Endodermal cell (in vitro differentiated cells): ENCODE data around the gene HES5. TPM values are rescaled to one million over a fixed set of nuclear protein-coding genes. Genes with fewer than 3 reads are reported as not detected.

Experiments used
- DNase-seq: peaks from one replicate; pipeline ENCODE4 v3.0.0-alpha.2; 2017
- H3K27ac ChIP-seq: 2 replicates; pipeline ENCODE4 v1.5.1; 2013; ENCODE audit warnings: mild to moderate bottlenecking, low read depth, low read length, moderate library complexity
- H3K27me3 ChIP-seq: 2 replicates; pipeline ENCODE4 v1.6.1; 2013; ENCODE audit warnings: mild to moderate bottlenecking, low read length, moderate library complexity; ENCODE audit not compliant: insufficient read depth, control insufficient read depth, poor library complexity, severe bottlenecking
- H3K36me3 ChIP-seq: 2 replicates; pipeline ENCODE4 v1.7.0; 2013; ENCODE audit warnings: mild to moderate bottlenecking, low read length, moderate library complexity; ENCODE audit not compliant: control insufficient read depth, insufficient read depth
- H3K4me1 ChIP-seq: one replicate; pipeline ENCODE4 v1.7.0; 2013; ENCODE audit warnings: low read length; ENCODE audit not compliant: control insufficient read depth, insufficient read depth
- H3K4me3 ChIP-seq: 2 replicates; pipeline ENCODE4 v1.5.1; 2013; ENCODE audit warnings: mild to moderate bottlenecking, low read length, moderate library complexity
- H3K9ac ChIP-seq: 2 replicates; pipeline ENCODE4 v1.6.1; 2013; ENCODE audit warnings: mild to moderate bottlenecking, low read length, moderate library complexity; ENCODE audit not compliant: poor library complexity, severe bottlenecking; ENCODE audit errors: extremely low read depth
- H3K9me3 ChIP-seq: 2 replicates; pipeline ENCODE4 v1.6.1; 2013; ENCODE audit warnings: mild to moderate bottlenecking, low read length, moderate library complexity; ENCODE audit not compliant: control insufficient read depth
- H3K27ac Mint-ChIP-seq: 2 replicates; pipeline ENCODE4 v1.8.0; 2020; ENCODE audit warnings: mixed read lengths
- H3K27me3 Mint-ChIP-seq: 2 replicates; pipeline ENCODE4 v1.8.0; 2021; ENCODE audit warnings: mild to moderate bottlenecking, mixed read lengths; ENCODE audit not compliant: insufficient read depth
- H3K36me3 Mint-ChIP-seq: 2 replicates; pipeline ENCODE4 v1.8.0; 2020; ENCODE audit warnings: low read depth, mixed read lengths
- H3K4me1 Mint-ChIP-seq: 2 replicates; pipeline ENCODE4 v1.8.0; 2020; ENCODE audit warnings: mixed read lengths
- H3K4me3 Mint-ChIP-seq: 2 replicates; pipeline ENCODE4 v1.8.0; 2020; ENCODE audit warnings: mild to moderate bottlenecking, moderate library complexity, mixed read lengths
- H3K9me3 Mint-ChIP-seq: 2 replicates; pipeline ENCODE4 v1.8.0; 2020; ENCODE audit warnings: mild to moderate bottlenecking, mixed read lengths
- WGBS, 2 experiments: methylation state at CpG; one replicate each; pipeline versions ENCODE4 v1.1.5 to v1.1.7; 2013; ENCODE audit warnings: missing lambda C conversion rate in 2 of 2, mixed read lengths in 1 of 2; ENCODE audit not compliant: insufficient coverage in 1 of 2, insufficient read length in 1 of 2; 5-methylcytosine and 5-hydroxymethylcytosine counted together
- total RNA-seq, 2 donors: library from RNA; stranded (reverse); fragmentation: NEBNext Ultra II Directional in 1 of 2; extraction: Animal tissue kit (Norgen Biotek cat#: 25700) in 1 of 2; gene quantifications; 2 replicates in 1 of 2; 3 replicates in 1 of 2; pipeline ENCODE4 v1.2.1, GENCODE V29; 2021
- TF ChIP-seq, protein P1 (sequence below): fragments of 200-600 bp; sonication (generic); conservative IDR thresholded peaks from 2 replicates; pipeline ENCODE4 v1.5.0; 2021; ENCODE audit warnings: antibody characterized with exemption, mild to moderate bottlenecking

Gene HES5
- total RNA-seq, 2 donors from 2014 or later = not detected

DNA sequence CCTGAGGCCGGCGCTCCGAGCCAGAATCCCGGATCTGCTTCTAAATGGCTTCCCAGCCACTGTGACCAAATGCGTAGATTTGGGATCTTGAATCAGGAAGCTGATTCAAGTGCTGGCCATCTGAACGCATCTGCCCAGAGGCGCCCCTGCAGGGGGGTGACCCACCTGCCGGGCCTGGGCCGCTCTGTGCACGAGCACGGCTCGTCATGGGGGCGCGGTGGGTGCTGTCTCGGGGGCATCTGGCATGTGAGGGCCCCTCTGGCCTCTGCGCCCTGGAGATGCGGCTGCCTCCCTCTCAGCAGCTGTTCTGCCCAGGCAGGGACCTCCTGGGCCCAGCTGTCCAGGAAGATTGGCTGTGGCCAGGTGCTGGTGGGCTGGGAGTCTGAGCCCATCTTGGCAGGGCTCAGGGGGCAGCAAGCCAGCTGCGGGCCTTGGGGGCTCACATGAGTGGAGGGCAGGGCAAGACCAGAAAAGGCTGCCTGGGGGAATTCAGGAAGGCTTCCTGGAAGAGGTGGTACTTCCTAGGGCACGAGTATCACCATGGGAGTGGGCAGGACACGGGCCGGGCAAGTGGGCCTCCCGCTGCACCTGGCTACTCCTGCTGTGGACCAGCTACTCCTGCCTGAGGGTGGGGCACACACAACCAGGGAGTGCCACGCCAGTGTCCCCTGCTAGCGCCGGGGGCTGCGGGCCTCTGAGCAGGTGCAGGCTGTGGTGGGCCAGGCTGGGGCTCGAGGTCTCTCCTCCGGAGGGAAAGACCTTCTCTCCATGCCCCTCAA, 28.8 kb downstream of the HES5 start:
- H3K9me3 ChIP-seq = no peaks in the 10 kb centered on the region
- Mint-ChIP-seq H3K4me1 (no peaks in the 10 kb centered on the region), H3K9me3 (no peaks in the 10 kb centered on the region), H3K27me3 (no peaks in the 10 kb centered on the region), H3K36me3 (no peaks in the 10 kb centered on the region), H3K4me3 (no peak overlapping the region), H3K27ac (no peak overlapping the region)
- WGBS, 2 experiments = 84 to 88% methylated on average over 13 to 28 of the region's 28 CpGs
- H3K36me3 ChIP-seq = no peaks in the 10 kb centered on the region
- DNase-seq = no peak
- no peaks in the 10 kb centered on the region for H3K4me1 ChIP-seq
- no peaks in the 10 kb centered on the region for H3K27me3 ChIP-seq
- no peak overlapping the region for H3K4me3 ChIP-seq
- TF ChIP-seq, protein P1, sequence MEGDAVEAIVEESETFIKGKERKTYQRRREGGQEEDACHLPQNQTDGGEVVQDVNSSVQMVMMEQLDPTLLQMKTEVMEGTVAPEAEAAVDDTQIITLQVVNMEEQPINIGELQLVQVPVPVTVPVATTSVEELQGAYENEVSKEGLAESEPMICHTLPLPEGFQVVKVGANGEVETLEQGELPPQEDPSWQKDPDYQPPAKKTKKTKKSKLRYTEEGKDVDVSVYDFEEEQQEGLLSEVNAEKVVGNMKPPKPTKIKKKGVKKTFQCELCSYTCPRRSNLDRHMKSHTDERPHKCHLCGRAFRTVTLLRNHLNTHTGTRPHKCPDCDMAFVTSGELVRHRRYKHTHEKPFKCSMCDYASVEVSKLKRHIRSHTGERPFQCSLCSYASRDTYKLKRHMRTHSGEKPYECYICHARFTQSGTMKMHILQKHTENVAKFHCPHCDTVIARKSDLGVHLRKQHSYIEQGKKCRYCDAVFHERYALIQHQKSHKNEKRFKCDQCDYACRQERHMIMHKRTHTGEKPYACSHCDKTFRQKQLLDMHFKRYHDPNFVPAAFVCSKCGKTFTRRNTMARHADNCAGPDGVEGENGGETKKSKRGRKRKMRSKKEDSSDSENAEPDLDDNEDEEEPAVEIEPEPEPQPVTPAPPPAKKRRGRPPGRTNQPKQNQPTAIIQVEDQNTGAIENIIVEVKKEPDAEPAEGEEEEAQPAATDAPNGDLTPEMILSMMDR = no peak
- H3K27ac ChIP-seq = no peak overlapping the region
- H3K9ac ChIP-seq = no peak overlapping the region

DNA sequence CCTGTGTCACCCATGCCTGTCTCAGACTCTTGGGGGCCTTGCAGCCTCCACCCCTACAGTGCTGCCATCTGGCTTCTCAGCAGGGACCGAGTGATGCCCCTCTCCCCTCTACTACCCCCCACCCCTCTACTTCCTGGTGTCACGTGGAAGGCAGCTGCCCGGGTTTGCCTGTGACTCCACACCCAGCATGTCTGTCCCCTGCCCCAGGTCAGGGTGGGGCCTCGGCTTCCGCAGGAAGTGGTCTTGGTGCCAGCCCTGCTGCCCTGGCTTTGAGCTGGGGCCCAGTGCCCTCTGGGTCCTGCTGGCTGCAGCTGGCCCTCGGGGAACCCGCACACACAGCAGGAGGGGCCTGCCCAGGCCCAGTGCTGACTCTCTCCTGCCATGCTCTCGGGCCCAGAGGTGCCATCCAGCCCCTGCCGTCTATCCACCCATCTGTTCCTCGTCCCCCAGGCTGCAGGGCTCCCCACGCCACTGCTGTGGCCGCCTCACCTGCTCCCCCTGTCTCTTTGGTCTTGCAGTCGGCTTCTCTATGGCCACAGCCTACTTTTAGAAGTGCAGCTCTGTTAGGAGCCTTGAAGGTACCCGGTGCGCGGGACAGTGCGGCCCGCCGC, 30.0 kb downstream of the HES5 start:
- H3K27me3 ChIP-seq = no peaks in the 10 kb centered on the region
- TF ChIP-seq, protein P1 = no peak
- H3K9me3 ChIP-seq = no peaks in the 10 kb centered on the region
- Mint-ChIP-seq H3K36me3 (no peaks in the 10 kb centered on the region), H3K4me3 (no peak overlapping the region), H3K27ac (no peak overlapping the region), H3K9me3 (no peaks in the 10 kb centered on the region), H3K27me3 (no peaks in the 10 kb centered on the region), H3K4me1 (no peaks in the 10 kb centered on the region)
- no peak overlapping the region for H3K27ac ChIP-seq
- no peaks in the 10 kb centered on the region for H3K36me3 ChIP-seq
- no peaks in the 10 kb centered on the region for H3K4me1 ChIP-seq
- 90 to 91% methylated on average over 13 to 19 of the region's 19 CpGs for WGBS, 2 experiments
- DNase-seq = no peak
- H3K9ac ChIP-seq = no peak overlapping the region
- no peak overlapping the region for H3K4me3 ChIP-seq

DNA sequence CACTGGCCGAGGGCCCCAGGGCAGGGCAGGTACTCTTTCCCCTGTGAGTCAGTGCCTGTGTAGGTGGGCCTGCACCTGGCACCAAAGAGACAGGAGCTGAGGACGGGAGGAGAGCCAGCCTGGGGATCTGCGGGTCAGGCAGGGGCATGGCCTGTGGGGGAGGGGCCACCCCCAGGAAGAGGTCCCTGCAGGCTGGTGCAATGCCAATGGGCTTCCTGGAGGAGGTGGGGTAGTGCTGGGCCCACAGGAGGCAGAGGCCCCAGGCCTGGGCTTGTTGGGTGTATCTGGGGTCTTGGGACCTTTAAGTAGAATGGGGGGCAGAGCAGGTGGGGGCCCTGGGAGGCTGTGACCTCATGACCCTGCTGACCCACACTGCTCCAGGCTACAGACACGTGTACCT, 30.8 kb downstream of the HES5 start:
- DNase-seq = no peak
- TF ChIP-seq, protein P1 = no peak
- H3K36me3 Mint-ChIP-seq = no peaks in the 10 kb centered on the region

More for the DNA sequence above, 30.8 kb downstream of the HES5 start:
- Histone ChIP-seq H3K4me3 (no peak overlapping the region), H3K36me3 (no peaks in the 10 kb centered on the region), H3K27me3 (no peaks in the 10 kb centered on the region), H3K9ac (no peak overlapping the region), H3K27ac (no peak overlapping the region), H3K9me3 (no peaks in the 10 kb centered on the region), H3K4me1 (no peaks in the 10 kb centered on the region)
- WGBS, 2 experiments = 83 to 90% methylated on average over 2 to 4 of the region's 4 CpGs
- Mint-ChIP-seq H3K9me3 (no peaks in the 10 kb centered on the region), H3K27me3 (no peaks in the 10 kb centered on the region), H3K4me3 (no peak overlapping the region), H3K4me1 (no peaks in the 10 kb centered on the region), H3K27ac (no peak overlapping the region)
